GM23248 (cell line): ENCODE results near the gene EDAR.

Experiments used
- EZH2 ChIP-seq: fragments of 200-600 bp; sonication (generic); IDR thresholded peaks from 2 replicates; pipeline ENCODE4 v1.6.1; 2018; ENCODE audit warnings: antibody characterized with exemption, mild to moderate bottlenecking; ENCODE audit not compliant: insufficient read depth, poor library complexity, severe bottlenecking
- EZH2phosphoT487 ChIP-seq: fragments of 200-600 bp; sonication (generic); IDR thresholded peaks from 2 replicates; pipeline ENCODE4 v1.6.1; 2018; ENCODE audit warnings: antibody characterized with exemption, moderate library complexity, mild to moderate bottlenecking, low read depth; ENCODE audit not compliant: insufficient read depth

- TF ChIP-seq EZH2 (no peak), EZH2phosphoT487 (no peak)
Observed at GRCh38 chr2:108932736-108933332, 56.2 kb downstream of the EDAR start.
